Keratinocyte (primary cell): ENCODE measurements around the gene CTCF. TPM values are rescaled to one million over a fixed set of nuclear protein-coding genes. Genes with fewer than 3 reads are reported as not detected.

Experiments used
- DNase-seq: peaks from one replicate; pipeline ENCODE4 v3.0.0-alpha.2; 2011; ENCODE audit warnings: low read depth, missing footprints, low spot score
- FAIRE-seq: peaks from 2 replicates; lab custom pipeline; 2011; peaks lifted over from hg19 to GRCh38; lab: Jason Lieb, UNC
- H2AFZ ChIP-seq: 2 replicates; pipeline ENCODE4 v1.6.0; 2012; ENCODE audit warnings: low read length, control low read depth, inconsistent platforms; ENCODE audit not compliant: control insufficient read depth
- H3K27ac ChIP-seq: 2 replicates; pipeline ENCODE4 v1.5.1; 2011; ENCODE audit warnings: low read length; ENCODE audit not compliant: control insufficient read depth, insufficient read depth
- H3K27me3 ChIP-seq: 3 replicates; pipeline ENCODE4 v1.6.0; 2011; ENCODE audit warnings: low read length; ENCODE audit not compliant: control insufficient read depth, insufficient read depth; ENCODE audit errors: extremely low read depth
- H3K36me3 ChIP-seq, 2 experiments: 2 replicates in 1 of 2; 3 replicates in 1 of 2; pipeline ENCODE4 v1.5.1; 2011; ENCODE audit warnings: low read length in 2 of 2, mild to moderate bottlenecking in 1 of 2; ENCODE audit not compliant: control insufficient read depth in 2 of 2, insufficient read depth in 2 of 2; ENCODE audit errors: extremely low read depth in 1 of 2
- H3K4me1 ChIP-seq: 3 replicates; pipeline ENCODE4 v1.5.1; 2011; ENCODE audit warnings: low read length; ENCODE audit not compliant: control insufficient read depth, insufficient read depth; ENCODE audit errors: extremely low read depth
- H3K4me2 ChIP-seq: 3 replicates; pipeline ENCODE4 v1.6.0; 2011; ENCODE audit warnings: low read depth, low read length; ENCODE audit not compliant: control insufficient read depth, insufficient read depth; ENCODE audit errors: extremely low read depth
- H3K4me3 ChIP-seq, 3 experiments: fragments of 200-600 bp in 1 of 3; sonication (generic) in 1 of 3; 2 replicates in 2 of 3; 3 replicates in 1 of 3; pipeline ENCODE4 v1.5.1; 2011 to 2016; ENCODE audit warnings: low read length in 3 of 3, mild to moderate bottlenecking in 3 of 3, control low read depth in 2 of 3, inconsistent platforms in 1 of 3, low read depth in 1 of 3, mixed read lengths in 1 of 3, mixed run types in 1 of 3, moderate library complexity in 1 of 3; ENCODE audit not compliant: control insufficient read depth in 2 of 3, insufficient read depth in 2 of 3; ENCODE audit errors: extremely low read depth in 1 of 3
- H3K79me2 ChIP-seq: 2 replicates; pipeline ENCODE4 v1.6.0; 2012; ENCODE audit warnings: low read length; ENCODE audit not compliant: control insufficient read depth, insufficient read depth
- H3K9ac ChIP-seq: 3 replicates; pipeline ENCODE4 v1.6.0; 2011; ENCODE audit warnings: low read length; ENCODE audit not compliant: control insufficient read depth, insufficient read depth; ENCODE audit errors: extremely low read depth
- H3K9me1 ChIP-seq: 3 replicates; pipeline ENCODE4 v1.6.0; 2011; ENCODE audit warnings: low read length; ENCODE audit not compliant: control insufficient read depth, insufficient read depth; ENCODE audit errors: extremely low read depth
- H3K9me3 ChIP-seq: 2 replicates; pipeline ENCODE4 v1.5.1; 2012; ENCODE audit warnings: low read depth, low read length; ENCODE audit not compliant: control insufficient read depth
- H4K20me1 ChIP-seq: 3 replicates; pipeline ENCODE4 v1.6.0; 2011; ENCODE audit warnings: low read length; ENCODE audit not compliant: control insufficient read depth, insufficient read depth; ENCODE audit errors: extremely low read depth
- EZH2 ChIP-seq: IDR thresholded peaks from one replicate; pipeline ENCODE4 v1.6.1; 2012; ENCODE audit warnings: inconsistent platforms, mild to moderate bottlenecking, low read length, moderate library complexity
- dilution Hi-C: fragments of 300-500 bp; cut with MboI; formaldehyde crosslinking; loops from one replicate; pipeline ENCODE4 v1.7.0; 2020; ENCODE audit warnings: low sequenced_read_pairs; ENCODE audit not compliant: extremely low pct_ligation_motif_present
- polyA plus RNA-seq, 5 experiments: library from polyadenylated mRNA; depleted of rRNA in 3 of 5; stranded (reverse) in 3 of 5; stranded (forward) in 1 of 5; unstranded in 1 of 5; fragments of >200 nt; gene quantifications; 1 replicate in 1 of 5; 2 replicates in 3 of 5; 3 replicates in 1 of 5; pipeline versions ENCODE4 v1.2.1 to v1.2.3, GENCODE V29; 2011 to 2012; ENCODE audit warnings: missing spikeins in 2 of 5, low read depth in 1 of 5, low replicate concordance in 1 of 5
- small RNA-seq, 3 experiments: library from RNA; depleted of rRNA; stranded (forward); fragments of <200 nt; gene quantifications; one replicate each; pipeline ENCODE3, GENCODE V24; 2012; ENCODE audit warnings: low read depth in 3 of 3, low replicate concordance in 1 of 3; ENCODE audit not compliant: insufficient read length in 3 of 3
- TF ChIP-seq, protein P1 (sequence below), 3 experiments: IDR thresholded peaks in 1 of 3; conservative IDR thresholded peaks in 1 of 3; optimal IDR thresholded peaks in 1 of 3; 2 replicates in 2 of 3; 3 replicates in 1 of 3; pipeline versions ENCODE3 to v1.5.1; 2011; ENCODE audit warnings: low read length in 3 of 3, mild to moderate bottlenecking in 3 of 3, moderate library complexity in 2 of 3, control low read depth in 1 of 3, inconsistent platforms in 1 of 3; ENCODE audit not compliant: insufficient read depth in 2 of 3; ENCODE audit errors: extremely low read depth in 1 of 3

Gene CTCF
- polyA plus RNA-seq, 1 donor (not counting 4 experiments of a cell fraction or from before 2014, with no cell fraction given), result 21.4 TPM

DNA sequence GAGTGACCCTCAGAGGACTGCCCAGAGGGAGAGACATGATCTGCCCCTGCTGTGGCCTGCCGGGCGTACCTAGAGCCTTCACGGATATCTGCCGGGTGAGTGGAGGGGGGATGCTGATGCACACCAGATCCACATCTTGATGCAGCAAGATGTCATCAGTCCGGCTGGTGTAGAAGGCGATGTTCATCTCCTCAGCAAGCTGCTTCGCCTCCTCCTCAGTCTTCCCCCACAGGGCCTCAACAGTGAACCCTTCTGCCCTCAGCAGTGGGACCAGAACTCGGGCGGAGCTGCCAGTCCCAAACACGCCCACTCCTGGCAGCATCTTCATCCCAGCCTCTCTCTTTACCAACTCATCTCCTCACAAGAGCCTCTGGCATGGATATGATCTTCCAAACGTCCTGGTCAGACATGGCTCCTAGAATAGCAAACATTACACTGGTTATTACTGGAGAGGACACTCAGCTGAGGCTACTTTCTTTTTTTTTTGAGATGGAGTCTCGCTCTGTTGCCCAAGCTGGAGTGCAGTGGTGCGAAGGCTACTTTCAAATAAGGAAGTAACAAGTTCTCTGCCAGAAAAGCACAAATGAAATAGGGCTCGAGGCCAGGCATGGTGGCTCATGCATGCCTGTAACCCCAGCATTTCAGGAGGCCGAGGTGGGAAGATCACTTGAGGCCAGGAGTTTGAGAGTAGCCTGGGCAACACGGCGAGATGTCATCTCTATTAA, 123.2 kb downstream of the CTCF start:
- FAIRE-seq (no peak), DNase-seq (no peak)
- Histone ChIP-seq H3K4me1 (peaks cover 9% of the 10 kb centered on the region), H3K9me1 (no peaks in the 10 kb centered on the region), H3K4me2 (no peak overlapping the region), H4K20me1 (no peaks in the 10 kb centered on the region), H3K9ac (no peak overlapping the region), H3K79me2 (peaks cover 4% of the 10 kb centered on the region), H3K9me3 (no peaks in the 10 kb centered on the region), H3K27me3 (no peaks in the 10 kb centered on the region), H3K27ac (no peak overlapping the region), H3K4me3 (no peak overlapping the region), H3K36me3 (peaks cover 4 to 6% of the 10 kb centered on the region in 2 experiments), H2AFZ (no peak overlapping the region)
- dilution Hi-C loops, result no loop called here
- no peak for TF ChIP-seq EZH2
- TF ChIP-seq, protein P1, sequence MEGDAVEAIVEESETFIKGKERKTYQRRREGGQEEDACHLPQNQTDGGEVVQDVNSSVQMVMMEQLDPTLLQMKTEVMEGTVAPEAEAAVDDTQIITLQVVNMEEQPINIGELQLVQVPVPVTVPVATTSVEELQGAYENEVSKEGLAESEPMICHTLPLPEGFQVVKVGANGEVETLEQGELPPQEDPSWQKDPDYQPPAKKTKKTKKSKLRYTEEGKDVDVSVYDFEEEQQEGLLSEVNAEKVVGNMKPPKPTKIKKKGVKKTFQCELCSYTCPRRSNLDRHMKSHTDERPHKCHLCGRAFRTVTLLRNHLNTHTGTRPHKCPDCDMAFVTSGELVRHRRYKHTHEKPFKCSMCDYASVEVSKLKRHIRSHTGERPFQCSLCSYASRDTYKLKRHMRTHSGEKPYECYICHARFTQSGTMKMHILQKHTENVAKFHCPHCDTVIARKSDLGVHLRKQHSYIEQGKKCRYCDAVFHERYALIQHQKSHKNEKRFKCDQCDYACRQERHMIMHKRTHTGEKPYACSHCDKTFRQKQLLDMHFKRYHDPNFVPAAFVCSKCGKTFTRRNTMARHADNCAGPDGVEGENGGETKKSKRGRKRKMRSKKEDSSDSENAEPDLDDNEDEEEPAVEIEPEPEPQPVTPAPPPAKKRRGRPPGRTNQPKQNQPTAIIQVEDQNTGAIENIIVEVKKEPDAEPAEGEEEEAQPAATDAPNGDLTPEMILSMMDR (optimal IDR thresholded peaks at IDR 0.05 in 1 of 3, IDR thresholded peaks at IDR 0.05 in 1 of 3, conservative IDR thresholded peaks at IDR 0.05 in 1 of 3; ENCODE audit: extremely low read depth in 1 of 3, insufficient read depth in 2 of 3, low read length in 3 of 3), result no peak

Small RNA genes within 50 kb of the gene (small RNA-seq; reads per million reads assigned to genes)
- 0 reads per million in 3 experiments for gene AC027682.3

Other genes with a start within 250 kb of the CTCF start
- gene KCTD19, start 235.8 kb upstream of the CTCF start, polyA plus RNA-seq, result not detected in 3 replicates
- not detected in 3 replicates for gene LRRC36, start 235.7 kb upstream of the CTCF start, polyA plus RNA-seq
- gene TPPP3, start 169.0 kb upstream of the CTCF start, polyA plus RNA-seq, result 0.37 to 0.96 TPM in 2 of 3 replicates, not detected in the other
- gene ZDHHC1, start 146.0 kb upstream of the CTCF start, polyA plus RNA-seq, result 1.1 to 3.2 TPM (median 1.8 TPM) in 3 replicates
- gene HSD11B2, start 131.4 kb upstream of the CTCF start, polyA plus RNA-seq, result 0.59 to 2.4 TPM (median 0.93 TPM) in 3 replicates
- gene ATP6V0D1, start 81.4 kb upstream of the CTCF start, polyA plus RNA-seq, result 97.1 to 199 TPM (median 117 TPM) in 3 replicates
- not detected in 3 replicates for gene AGRP, start 79.0 kb upstream of the CTCF start, polyA plus RNA-seq
- 4.1 to 19.4 TPM (median 5.3 TPM) in 3 replicates for gene RIPOR1, start 33.7 kb upstream of the CTCF start, polyA plus RNA-seq
- 0.06 to 0.12 TPM in 2 of 3 replicates, not detected in the other for gene CARMIL2, start 82.6 kb downstream of the CTCF start, polyA plus RNA-seq
- 12.9 to 16.7 TPM (median 13.2 TPM) in 3 replicates for gene ACD, start 97.7 kb downstream of the CTCF start, polyA plus RNA-seq
- 0.05 to 0.23 TPM (median 0.20 TPM) in 3 replicates for gene PARD6A, start 98.4 kb downstream of the CTCF start, polyA plus RNA-seq
- gene ENKD1, start 104.2 kb downstream of the CTCF start, polyA plus RNA-seq, result 4.3 to 4.6 TPM (median 4.4 TPM) in 3 replicates
- 0.10 to 0.24 TPM (median 0.17 TPM) in 3 replicates for gene C16orf86, start 104.3 kb downstream of the CTCF start, polyA plus RNA-seq
- gene GFOD2, start 156.8 kb downstream of the CTCF start, polyA plus RNA-seq, result 13.2 to 19.3 TPM (median 13.8 TPM) in 3 replicates
- 9.3 to 9.9 TPM (median 9.5 TPM) in 3 replicates for gene RANBP10, start 244.0 kb downstream of the CTCF start, polyA plus RNA-seq
- gene TSNAXIP1, start 244.4 kb downstream of the CTCF start, polyA plus RNA-seq, result 0.43 to 1.5 TPM (median 0.54 TPM) in 3 replicates